Left colon (tissue), 2 donors: ENCODE data around the gene ASB14. TPM values are rescaled to one million over a fixed set of nuclear protein-coding genes. Genes with fewer than 3 reads are reported as not detected.

Source experiments
- total RNA-seq, 2 donors: library from RNA; stranded (reverse); fragmentation: NEBNext Ultra II Directional; extraction: Animal tissue kit (Norgen Biotek cat#: 25700); gene quantifications; one replicate each; pipeline ENCODE4 v1.2.1, GENCODE V29; 2021
- donor health status: DM: no; HTN: no; CAD: no.
- donor health status: DM: yes; HTN: yes; CAD: no.

Gene ASB14
- total RNA-seq, 2 donors from 2014 or later: not detected

Other genes starting within 250 kb of the ASB14 start
- not detected for gene SPATA12, start 232.0 kb downstream of the ASB14 start, total RNA-seq
- gene IL17RD, start 127.3 kb downstream of the ASB14 start, total RNA-seq: 1 to 10 TPM in 1 of 2 donors, under 1 TPM in 1; 0.85 to 2.7 TPM
- under 1 TPM in 1 of 2 donors, not detected in 1; 0.43 TPM for gene HESX1, start 92.7 kb downstream of the ASB14 start, total RNA-seq
- 10 to 100 TPM; 25.7 to 38.8 TPM for gene APPL1, start 65.0 kb downstream of the ASB14 start, total RNA-seq